H1 (cell line): ENCODE data around the gene PHF24. TPM values are rescaled to one million over a fixed set of nuclear protein-coding genes. Genes with fewer than 3 reads are reported as not detected.

Experiments
- BACH1 ChIP-seq: IDR thresholded peaks from 2 replicates; pipeline ENCODE4 v1.6.1; 2012; ENCODE audit warnings: low read length, improper control_type of control experiment
- BRCA1 ChIP-seq: IDR thresholded peaks from 2 replicates; pipeline ENCODE4 v1.6.1; 2012; ENCODE audit warnings: low read depth, low read length, improper control_type of control experiment
- JUND ChIP-seq: IDR thresholded peaks from 2 replicates; pipeline ENCODE4 v1.6.1; 2011; ENCODE audit warnings: mild to moderate bottlenecking, improper control_type of control experiment, low read length
- NANOG ChIP-seq: IDR thresholded peaks from 2 replicates; pipeline ENCODE4 v1.6.1; 2011; ENCODE audit warnings: low read length, low read depth, mild to moderate bottlenecking, inconsistent platforms; ENCODE audit not compliant: insufficient read depth, poor library complexity, severe bottlenecking
- RFX5 ChIP-seq: IDR thresholded peaks from 2 replicates; pipeline ENCODE4 v1.6.1; 2011; ENCODE audit warnings: low read depth, low read length, improper control_type of control experiment, borderline replicate concordance
- SP2 ChIP-seq: IDR thresholded peaks from 2 replicates; pipeline ENCODE4 v1.6.1; 2012; ENCODE audit warnings: mild to moderate bottlenecking, low read length, inconsistent platforms
- TBP ChIP-seq: IDR thresholded peaks from 2 replicates; pipeline ENCODE4 v1.6.1; 2011; ENCODE audit warnings: low read depth, low read length, improper control_type of control experiment
- TEAD4 ChIP-seq: IDR thresholded peaks from 2 replicates; pipeline ENCODE4 v1.6.1; 2012; ENCODE audit warnings: low read depth, low read length, inconsistent platforms, mixed read lengths
- YY1 ChIP-seq: IDR thresholded peaks from 2 replicates; pipeline ENCODE4 v1.6.1; 2011; ENCODE audit warnings: low read depth, mild to moderate bottlenecking, low read length
- polyA plus RNA-seq, 7 experiments: library from polyadenylated mRNA; depleted of rRNA in 3 of 7; stranded (reverse) in 5 of 7; unstranded in 2 of 7; fragments of >200 nt in 5 of 7; fragments of 200-250 nt in 2 of 7; gene quantifications; 1 replicate in 5 of 7; 2 replicates in 1 of 7; 4 replicates in 1 of 7; pipeline versions ENCODE4 v1.2.1 to v1.2.3, GENCODE V29; 2011 to 2013; ENCODE audit warnings: missing spikeins in 2 of 7, mixed read lengths in 2 of 7
- total RNA-seq: library from RNA; stranded (reverse); fragmentation: NEBNext Ultra II Directional; extraction: Animal tissue kit (Norgen Biotek cat#: 25700); gene quantifications from 2 replicates; pipeline ENCODE4 v1.2.1, GENCODE V29; 2021
- TF ChIP-seq, protein P1 (sequence below): IDR thresholded peaks from 2 replicates; pipeline ENCODE4 v1.6.1; 2012; ENCODE audit warnings: inconsistent platforms

The PHF24 gene
- total and polyA plus RNA-seq, 2 of the 8 experiments (the other 6 are each of a cell fraction or from before 2014, with no cell fraction given): 0.29 to 0.35 TPM

DNA sequence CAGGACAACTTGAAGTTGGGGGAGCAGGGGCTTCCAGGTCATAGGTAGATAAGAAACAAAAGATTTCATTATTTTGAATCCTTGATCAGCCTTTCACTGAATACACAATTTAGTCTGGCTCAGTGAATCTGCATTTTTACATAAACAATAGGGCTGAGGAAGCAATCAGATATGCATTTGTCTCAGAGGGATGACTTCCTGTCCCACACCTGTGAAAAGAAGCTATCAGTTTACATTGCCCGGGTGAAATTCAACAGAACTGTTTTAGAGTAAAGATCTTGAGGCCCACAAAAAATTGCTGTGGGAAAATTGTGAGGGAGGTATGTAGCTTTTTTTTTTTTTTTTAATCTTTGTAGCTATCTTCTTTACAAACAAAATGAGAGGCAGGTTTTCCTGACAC lies 69.8 kb downstream of the PHF24 start (continued):
- TF ChIP-seq RFX5 (no peak), BACH1 (no peak), SP2 (no peak), JUND (no peak), NANOG (no peak), BRCA1 (no peak), TEAD4 (no peak), TBP (no peak), YY1 (no peak)
- TF ChIP-seq, protein P1, sequence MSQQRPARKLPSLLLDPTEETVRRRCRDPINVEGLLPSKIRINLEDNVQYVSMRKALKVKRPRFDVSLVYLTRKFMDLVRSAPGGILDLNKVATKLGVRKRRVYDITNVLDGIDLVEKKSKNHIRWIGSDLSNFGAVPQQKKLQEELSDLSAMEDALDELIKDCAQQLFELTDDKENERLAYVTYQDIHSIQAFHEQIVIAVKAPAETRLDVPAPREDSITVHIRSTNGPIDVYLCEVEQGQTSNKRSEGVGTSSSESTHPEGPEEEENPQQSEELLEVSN: no peak
